Medulla oblongata (tissue), 1 donor: Measurements from ENCODE around the gene ZNF710.
A peak's percentile ranks its signal among the peaks of the same experiment; 100 is the strongest.
"Not testable (repeated sequence)": the region's sequence is repeated elsewhere in the genome, so short reads cannot be mapped to it uniquely, and the experiment has no call there.

Experiments used
- DNase-seq: peaks from one replicate; pipeline ENCODE4 v3.0.0-alpha.2; 2015; ENCODE audit errors: extremely low spot score

The ZNF710 gene

DNA sequence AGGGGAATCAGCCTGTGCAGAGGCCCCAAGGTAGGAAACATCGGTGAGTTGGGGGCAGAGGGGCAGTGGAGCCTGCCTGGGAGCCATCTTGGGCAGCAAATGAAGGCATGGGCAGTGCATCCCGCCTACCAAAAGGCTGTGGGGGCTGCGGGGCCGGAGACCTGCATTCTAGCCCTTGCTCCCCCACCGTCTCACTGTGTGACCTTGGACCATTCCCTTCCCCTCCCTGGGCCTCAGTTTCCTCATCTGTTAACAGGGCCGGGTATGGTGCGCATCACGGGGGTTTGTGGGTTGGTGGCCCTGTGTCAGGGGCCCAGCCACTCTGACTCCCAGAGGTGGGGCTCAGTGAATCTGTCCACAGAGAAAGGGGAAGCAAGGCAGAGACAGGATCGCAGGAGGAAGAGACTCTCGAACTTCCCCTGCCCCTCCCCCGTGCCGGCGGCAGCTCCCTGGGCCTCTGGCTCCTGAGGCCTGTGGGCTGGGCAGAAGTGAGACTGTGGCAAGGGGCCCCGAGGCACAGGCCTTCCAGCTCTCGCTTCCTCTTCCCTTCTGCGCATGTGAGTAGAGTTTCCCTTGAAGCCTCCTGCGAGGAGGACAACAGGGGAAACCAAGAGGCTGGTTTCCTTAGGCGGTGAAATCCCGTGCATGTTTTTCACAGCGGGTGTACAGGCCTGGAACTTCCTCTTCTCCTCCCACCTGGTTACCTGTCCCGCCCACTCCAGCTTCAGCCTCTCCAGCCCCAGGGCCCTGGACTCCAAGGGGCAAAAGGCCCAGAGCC is 58.3 kb downstream of the ZNF710 start:
- peak; percentile 87 for DNase-seq

DNA sequence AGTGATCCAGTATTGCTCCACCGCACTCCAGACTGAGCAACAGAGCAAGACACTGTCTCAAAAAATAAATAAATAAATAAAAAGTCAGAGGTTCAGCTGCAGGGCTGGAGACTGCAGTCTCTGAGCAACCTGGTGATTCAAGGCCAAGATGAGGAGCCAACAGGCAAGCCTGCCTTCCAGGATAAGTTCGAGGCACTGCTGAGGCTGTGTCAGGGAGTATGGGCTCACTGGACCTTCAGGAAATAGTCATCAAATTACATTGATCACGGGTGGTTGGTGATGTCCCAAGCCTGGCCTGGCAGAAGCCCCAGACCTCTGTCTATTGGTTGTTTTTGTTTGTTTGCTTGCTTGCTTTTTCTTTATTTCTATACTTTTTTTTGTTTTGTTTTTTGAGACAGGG is 59.7 kb downstream of the ZNF710 start:
- peak; percentile 23 for DNase-seq

DNA sequence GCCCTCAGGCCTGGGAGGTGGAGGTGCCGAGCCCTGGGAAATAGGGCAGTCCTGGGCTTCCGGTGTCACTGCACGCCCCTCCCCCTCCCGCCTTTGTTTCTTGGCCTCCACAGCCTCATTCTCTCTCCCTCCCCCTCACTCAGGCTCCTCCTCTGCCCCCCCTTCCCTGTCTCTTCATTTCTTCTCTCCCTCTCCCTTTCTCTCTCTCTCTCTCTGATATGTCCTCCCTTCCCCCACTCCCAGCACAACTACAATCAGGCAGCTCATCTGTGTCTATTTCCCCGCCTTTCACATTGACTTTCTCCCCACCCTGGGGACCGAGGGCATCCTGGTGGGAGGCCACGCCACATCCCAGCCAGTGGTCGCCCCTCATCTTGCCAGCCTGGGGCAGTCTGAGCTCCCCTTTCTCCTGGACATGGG is 60.9 kb downstream of the ZNF710 start:
- DNase-seq, result peak; percentile 61

DNA sequence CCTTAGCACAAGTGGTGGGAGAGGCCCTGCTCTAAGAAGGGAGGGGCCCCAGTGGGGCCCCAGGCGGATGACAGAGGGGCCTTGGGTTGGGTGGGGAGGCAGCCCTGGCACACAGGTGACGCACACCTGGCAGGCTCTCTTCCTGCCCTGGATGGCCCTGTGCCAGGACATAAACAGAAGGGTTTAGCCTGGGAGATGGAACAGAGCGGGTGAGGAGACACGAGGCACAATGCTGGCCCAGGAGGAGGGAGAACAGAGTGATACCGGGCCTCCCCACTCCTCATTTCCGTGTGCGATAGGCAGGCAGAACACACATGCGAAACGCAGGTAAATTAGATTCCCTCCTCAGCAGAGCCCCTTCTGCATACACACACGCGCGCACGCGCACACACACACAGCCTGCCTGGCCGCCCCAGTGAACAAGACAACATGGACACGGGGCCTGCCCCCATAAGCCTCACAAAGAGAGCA is 61.4 kb downstream of the ZNF710 start:
- no peak for DNase-seq

DNA sequence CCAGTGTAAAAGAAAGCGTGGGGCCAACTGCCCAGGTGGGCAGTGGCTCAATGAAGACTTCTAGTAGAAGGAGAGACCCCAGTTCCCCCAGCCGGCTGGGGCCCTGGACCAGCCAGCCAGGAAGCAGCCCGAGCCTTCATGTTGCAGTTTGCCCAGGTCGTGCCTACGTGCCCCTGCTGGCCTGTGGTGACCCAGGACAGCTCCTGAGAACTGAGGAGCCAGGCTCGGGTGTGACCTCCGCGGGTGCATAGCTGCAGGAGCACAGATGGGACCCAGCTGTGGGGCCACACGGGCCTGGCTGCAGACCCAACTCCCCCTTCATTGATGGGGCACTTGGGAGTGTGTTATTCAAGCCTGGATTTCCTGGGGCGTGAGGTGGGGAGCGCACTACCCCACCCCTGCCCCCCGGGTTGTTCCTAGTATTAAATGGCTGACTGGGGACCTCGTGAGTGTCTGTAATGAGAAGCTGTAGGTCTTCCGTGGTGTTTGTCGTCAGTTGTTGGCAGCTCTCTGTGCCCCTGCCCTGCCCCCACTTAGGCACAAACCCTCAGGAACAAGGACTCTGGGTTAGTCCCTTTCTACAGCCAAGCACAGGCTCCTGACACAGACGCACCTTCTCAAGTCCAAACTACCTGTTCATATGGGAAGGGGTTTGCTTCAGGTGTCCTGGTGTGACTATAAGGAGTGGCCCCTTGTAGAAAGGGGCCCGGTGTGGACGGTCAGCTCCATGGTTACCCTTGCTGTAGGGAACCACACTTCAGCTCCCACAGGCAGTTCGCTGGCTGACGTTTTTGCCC is 62.0 kb downstream of the ZNF710 start:
- DNase-seq, result peak; percentile 59

DNA sequence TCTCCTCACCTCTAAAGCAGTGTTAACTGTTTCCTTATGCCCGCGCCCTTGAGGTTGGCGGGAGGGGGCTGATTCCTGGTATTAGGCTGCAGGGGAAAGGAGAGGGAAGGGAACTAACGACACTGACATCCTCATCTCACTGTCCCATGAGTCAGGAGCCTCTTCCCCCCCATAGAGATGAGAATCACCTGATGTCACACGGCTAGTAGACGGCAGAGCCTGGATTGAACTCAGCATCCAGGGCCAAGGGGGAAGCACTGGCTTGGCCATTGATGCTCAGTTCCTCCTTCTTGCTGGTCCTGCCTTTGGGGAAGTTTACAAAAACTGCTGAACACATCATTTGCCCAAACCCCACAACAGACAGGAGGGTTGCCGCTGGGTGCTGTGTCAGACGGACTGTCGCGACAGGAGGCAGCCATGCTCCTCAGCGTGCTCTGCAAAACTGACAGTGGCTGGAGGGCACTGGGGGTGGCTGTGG is 62.7 kb downstream of the ZNF710 start:
- DNase-seq, result peak; percentile 89

DNA sequence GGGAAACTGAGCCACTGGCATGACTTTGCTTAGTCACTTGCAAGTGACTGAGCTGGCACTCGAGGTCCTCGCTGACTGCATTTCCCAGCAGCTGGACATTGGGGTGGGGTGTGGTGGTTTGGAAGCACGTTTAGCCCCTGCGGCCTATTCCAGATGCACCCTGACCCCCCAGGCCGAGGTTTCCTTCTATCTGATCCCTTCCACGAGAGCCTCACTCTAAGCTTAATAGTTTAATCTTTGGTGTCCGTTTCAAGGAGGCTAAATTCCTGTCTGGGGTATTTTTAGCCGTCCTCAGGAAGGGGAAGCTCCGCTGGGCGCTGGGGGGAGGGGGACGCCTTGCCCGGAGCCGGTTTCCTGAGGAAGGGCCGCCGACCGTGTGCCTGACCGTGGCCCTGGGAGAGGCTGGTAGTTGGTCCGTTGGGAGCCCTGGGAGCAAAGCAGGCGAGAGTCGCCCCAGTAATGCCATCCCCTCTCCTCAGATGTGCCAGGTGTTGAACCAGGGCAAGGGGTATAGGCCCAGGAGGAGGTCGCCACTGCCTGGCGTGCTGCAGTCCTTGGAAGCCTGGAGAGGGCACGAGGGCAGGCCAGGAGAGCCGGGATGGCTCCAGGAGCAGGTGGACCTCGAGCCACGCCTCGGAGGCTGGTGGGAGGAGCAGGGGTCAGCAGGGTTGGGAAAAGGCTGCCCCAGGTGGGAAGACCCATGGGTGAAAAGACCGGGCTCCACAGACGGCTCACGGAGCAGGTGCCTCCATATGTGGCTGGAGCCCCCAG is 64.0 kb downstream of the ZNF710 start:
- DNase-seq, result peak; percentile 45

DNA sequence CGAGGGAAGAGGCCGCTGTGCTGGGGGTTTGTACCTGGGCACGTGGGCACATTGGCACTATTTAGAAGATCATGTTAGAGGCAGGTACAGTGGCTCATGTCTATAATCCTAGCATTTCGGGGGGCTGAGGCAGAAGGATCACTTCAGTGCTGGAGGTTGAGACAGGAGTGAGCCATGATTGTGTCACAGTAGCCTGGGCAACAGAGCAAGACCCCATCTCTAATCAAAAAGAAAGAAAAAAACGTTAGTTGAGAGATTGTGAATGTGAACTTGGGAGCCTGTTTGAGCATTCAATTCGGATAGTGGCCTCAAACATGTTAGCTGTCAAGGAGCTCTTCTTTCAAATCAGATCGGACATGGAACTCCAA is 64.5 kb downstream of the ZNF710 start:
- no peak for DNase-seq

DNA sequence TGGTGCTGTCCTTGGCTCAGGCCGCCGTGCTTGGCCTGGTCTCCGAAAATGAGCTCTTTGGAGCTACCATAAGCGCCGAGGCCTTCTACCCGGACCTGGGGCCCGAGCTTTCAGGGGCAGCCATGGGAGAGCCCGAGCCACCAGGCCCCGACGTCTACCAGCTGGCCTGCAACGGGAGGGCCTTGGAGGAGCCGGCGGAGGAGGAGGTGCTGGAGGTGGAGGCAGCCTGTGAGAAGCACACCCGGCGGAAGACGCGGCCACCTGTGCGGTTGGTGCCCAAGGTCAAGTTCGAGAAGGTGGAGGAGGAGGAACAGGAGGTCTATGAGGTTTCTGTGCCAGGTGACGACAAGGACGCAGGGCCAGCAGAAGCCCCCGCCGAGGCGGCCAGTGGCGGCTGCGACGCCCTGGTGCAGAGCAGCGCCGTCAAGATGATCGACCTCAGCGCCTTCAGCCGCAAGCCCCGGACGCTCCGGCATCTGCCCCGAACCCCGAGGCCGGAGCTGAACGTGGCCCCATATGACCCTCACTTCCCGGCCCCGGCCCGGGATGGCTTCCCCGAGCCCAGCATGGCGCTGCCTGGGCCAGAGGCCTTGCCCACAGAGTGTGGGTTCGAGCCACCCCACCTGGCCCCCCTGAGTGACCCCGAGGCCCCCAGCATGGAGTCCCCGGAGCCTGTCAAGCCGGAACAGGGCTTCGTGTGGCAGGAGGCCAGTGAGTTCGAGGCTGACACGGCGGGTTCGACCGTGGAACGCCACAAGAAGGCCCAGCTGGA is 66.2 kb downstream of the ZNF710 start:
- DNase-seq, result no peak

DNA sequence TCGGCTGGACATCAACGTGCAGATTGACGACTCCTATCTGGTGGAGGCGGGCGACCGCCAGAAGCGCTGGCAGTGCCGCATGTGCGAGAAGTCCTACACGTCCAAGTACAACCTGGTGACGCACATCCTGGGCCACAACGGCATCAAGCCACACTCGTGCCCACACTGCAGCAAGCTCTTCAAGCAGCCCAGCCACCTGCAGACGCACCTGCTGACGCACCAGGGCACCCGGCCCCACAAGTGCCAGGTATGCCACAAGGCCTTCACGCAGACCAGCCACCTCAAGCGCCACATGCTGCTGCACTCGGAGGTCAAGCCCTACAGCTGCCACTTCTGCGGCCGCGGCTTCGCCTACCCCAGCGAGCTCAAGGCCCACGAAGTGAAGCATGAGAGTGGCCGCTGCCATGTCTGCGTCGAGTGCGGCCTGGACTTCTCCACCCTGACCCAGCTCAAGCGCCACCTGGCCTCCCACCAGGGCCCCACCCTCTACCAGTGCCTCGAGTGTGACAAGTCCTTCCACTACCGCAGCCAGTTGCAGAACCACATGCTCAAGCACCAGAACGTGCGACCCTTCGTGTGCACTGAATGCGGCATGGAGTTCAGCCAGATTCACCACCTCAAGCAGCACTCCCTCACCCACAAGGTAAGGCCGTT is 67.0 kb downstream of the ZNF710 start:
- DNase-seq, result no peak

DNA sequence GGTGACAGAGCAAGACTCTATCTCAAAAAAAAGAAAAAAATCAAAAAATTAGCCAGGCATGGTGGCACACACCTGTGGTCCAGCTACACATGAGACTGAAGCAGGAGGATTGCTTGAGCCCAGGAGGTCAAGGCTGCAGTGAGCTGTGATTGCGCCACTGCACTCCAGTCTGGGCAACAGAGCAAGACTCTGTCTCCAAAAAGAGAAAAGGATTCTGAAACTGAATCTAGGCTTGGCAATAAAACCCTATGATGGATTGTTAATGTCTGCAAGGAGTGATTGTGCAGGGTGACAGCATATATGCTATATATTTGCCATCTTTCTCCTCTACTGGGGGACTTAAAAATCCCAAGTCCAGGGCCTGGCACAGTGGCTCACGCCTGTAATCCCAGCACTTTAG is 69.5 kb downstream of the ZNF710 start:
- DNase-seq, result not testable (repeated sequence)

DNA sequence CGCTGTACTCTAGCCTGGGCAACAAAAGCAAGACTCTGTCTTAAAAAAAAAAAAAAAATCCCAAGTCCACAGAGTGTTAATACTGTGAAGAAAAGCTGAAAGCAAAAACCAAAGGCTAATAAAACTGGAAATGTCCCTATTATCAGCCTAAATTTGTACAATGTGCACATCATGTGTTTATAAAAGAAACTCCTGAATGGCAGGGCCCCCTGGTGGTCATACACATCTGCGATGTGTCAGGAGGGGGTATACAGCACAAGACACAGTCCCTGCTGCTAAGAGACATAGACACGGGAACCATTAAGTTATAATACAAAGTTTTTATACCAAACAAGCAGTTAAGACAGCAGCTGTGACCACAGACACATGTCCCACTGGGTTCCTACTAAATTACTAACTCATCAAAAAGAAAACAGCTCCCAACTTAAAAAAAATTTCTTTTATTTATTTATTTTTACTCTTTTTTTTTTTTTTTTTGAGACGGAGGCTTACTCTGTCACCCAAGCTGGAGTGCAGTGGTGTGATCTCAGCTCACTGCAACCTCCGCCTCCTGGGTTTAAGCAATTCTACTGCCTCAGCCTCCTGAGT is 70.2 kb downstream of the ZNF710 start:
- peak; percentile 91 for DNase-seq

DNA sequence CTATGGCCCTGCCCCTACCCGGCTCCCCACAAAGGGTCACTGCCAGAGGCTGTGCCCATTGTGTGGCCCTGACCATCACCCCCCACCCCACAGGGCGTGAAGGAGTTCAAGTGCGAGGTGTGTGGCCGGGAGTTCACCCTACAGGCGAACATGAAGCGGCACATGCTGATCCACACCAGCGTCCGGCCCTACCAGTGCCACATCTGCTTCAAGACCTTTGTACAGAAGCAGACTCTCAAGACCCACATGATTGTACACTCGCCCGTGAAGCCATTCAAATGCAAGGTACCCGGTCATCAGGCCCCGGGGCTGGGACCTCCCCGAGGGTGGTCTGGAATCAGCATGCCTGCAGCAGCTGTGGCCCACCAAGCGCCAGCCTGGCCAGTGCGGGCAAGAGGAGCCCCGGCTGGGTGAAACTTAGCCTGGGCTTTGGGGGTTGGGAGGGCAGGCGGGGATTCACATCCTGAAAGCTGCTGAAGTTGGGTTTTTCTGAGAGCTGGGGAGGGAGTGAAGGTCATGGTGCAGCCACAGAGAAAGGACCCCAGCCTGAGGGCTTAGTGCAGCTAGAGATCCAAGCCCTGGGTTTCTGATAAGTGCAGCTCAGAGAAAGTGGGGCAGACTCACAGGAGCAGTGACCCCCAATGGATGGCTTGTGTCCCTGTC is 72.0 kb downstream of the ZNF710 start:
- no peak for DNase-seq

DNA sequence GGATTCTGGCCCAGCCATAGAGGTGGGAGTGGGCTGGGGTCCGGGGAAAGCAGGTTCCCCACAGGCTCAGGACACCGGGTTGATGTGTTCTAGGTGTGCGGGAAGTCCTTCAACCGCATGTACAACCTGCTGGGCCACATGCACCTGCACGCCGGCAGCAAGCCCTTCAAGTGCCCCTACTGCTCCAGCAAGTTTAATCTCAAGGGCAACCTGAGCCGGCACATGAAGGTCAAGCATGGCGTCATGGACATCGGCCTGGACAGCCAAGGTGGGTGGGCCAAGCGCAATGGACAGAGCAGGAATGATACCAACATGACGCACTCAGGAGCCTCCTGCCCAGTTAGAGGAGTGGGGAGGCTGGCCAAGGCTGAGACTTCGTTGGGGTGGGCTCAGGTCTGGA is 72.9 kb downstream of the ZNF710 start:
- no peak for DNase-seq

DNA sequence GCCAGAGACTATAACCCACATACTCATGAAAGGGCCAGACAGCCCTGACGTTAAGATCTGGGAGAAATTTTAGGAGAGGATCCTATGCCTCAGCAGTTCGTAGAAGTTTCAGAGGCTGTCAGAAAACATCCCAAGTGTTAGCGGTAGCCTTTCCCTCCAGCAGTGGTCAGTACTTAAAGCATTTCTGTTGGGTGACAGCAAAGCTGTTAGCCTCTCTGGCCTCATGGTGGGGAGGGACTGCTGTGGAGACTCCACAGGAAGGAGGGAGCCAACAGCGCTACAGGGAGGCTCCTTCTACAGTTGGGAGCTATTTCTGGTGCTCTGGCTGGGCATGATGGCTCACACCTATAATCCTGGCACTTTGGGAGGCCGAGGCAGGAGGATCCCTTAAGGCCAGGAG is 73.8 kb downstream of the ZNF710 start:
- no peak for DNase-seq

DNA sequence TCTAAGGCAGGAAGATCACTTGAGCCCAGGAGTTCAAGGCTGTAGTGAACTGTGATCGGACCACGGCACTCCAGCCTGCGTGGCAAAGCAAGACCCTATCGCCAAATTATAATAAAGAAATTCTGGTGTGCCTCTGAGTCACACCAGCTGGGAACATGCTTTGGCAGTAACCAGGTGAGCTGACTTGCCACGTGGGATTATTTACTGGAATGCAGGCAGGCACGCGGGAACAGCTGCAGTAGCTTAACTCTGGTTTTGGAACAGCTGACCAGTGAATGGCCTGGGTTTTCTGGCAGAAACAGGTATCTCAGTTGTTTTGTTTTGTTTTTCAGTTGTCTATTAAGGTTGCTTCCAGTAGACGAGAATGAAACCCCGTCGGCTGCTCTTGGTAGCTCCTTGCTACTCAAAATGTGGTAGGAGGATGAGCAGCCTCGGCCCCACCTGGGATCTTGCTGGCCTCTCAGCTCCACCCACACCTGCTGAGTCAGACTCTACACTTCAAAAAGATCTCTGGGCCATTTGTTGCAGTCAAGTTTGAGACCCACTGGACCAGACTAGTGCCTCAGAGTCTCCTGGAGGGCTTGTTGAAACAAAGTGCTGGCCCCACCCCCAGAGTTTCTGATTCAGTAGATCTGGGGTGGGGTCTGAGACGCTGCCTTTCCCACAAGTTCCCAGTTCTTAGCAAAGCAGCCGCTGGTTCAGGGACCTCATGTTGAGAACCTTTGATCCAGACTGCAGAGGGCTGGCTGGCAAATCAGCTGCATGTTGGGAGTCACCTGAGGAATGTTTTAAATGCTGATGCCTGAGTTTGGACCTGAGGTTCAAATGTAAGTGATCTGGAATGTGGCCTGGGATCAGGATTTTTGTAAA is 74.5 kb downstream of the ZNF710 start:
- no peak for DNase-seq

DNA sequence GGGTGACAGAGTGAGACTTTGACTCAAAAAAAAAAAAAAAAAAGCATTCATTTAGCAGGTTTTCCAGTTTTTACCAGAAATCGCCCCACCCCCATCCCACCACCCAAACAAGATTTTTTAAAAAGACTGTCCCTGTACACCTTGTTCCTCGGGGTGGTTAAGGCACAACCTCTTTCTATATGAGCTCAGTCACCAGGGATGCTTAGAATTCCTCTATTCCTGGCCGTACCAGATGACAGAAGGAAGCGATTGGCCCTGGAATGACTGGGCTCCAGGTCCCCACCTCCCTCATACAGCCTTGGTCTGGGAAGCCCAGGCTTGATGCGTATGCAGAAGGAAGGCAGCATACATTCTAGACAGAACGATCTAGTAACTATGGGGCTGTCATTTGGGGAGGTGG is 75.6 kb downstream of the ZNF710 start:
- no peak for DNase-seq

DNA sequence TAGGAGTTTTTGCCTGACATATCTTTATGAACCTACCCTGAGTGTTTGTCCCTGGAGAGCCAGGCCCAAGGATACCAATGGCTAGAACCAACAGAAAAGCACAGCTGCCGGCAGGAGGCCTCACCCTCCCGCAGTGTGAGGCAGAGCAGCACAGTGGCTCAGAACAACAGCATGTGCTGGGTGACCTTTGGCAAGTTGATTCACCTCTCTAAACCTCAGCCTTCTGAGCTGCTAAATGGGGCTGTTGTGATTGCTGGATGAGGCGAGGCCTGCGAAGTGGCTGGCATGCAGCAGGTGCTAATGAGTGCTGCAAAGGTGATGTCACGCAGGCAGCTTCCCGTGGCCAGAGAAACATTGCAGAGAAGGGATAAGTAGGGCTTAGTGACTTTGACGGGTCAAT is 77.8 kb downstream of the ZNF710 start:
- DNase-seq, result no peak
